ENCODE data around the gene DPYSL5.

DNA sequence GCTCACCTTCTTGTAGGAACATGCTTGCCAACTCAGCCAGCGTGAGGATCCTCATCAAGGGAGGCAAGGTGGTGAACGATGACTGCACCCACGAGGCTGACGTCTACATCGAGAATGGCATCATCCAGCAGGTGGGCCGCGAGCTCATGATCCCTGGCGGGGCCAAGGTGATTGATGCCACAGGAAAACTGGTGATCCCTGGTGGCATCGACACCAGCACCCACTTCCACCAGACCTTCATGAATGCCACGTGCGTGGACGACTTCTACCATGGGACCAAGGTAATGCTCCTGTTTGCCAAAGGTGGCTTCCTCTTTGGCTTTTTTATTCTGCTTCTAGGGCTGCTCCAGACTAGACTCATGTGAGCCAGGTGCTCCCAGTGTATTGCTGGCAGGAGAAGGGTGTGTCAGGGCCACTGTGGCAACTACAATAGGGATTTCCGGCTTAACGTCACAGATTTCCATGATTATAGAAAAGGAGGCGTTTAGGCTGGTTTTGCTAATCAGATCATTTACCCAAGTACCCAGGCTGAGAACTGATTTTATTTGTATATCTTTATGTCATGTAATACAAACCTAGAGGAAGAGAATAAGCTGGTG, 50.6 kb downstream of the DPYSL5 start:
- no peak for TF ChIP-seq POLR2AphosphoS5 (IDR thresholded peaks at IDR 0.05)
- TF ChIP-seq CTCF (IDR thresholded peaks at IDR 0.05): no peak
- no peak for TF ChIP-seq EP300 (IDR thresholded peaks at IDR 0.05)
- no peak for TF ChIP-seq POLR2A (IDR thresholded peaks at IDR 0.05)
